Activated B cell treated with CpG ODN at 0.5 μM for 24 hours (primary cell): ENCODE measurements around the gene CCDC191. TPM values are rescaled to one million over a fixed set of nuclear protein-coding genes. Genes with fewer than 3 reads are reported as not detected.

Experiments
- ATAC-seq: fragments of 200-7000 bp; cut with Tn5 transposase; one replicate; pipeline ENCODE4 v1.10.0; 2021; ENCODE audit warnings: low read depth, mild to moderate bottlenecking, moderate library complexity
- CTCF ChIA-PET: fragments of 350-600 bp; sonication (Branson Sonifier 250); formaldehyde crosslinking; loops from one replicate; lab custom pipeline; 2021; ENCODE audit warnings: antibody characterized with exemption; lab: Charles Lee
- POLR2A ChIA-PET: fragments of 350-600 bp; sonication (Branson Sonifier 250); formaldehyde crosslinking; loops from one replicate; lab custom pipeline; 2021; ENCODE audit warnings: antibody characterized with exemption; lab: Charles Lee
- DNase-seq: peaks from one replicate; pipeline ENCODE4 v3.0.0; 2022
- H3K27ac Mint-ChIP-seq: one replicate; pipeline ENCODE4 v1.8.0; 2020; ENCODE audit warnings: mixed read lengths
- H3K27me3 Mint-ChIP-seq: one replicate; pipeline ENCODE4 v1.8.0; 2021; ENCODE audit warnings: mixed read lengths
- H3K36me3 Mint-ChIP-seq: one replicate; pipeline ENCODE4 v1.8.0; 2021; ENCODE audit warnings: low read depth, mixed read lengths
- H3K4me1 Mint-ChIP-seq: one replicate; pipeline ENCODE4 v1.8.0; 2021; ENCODE audit warnings: mixed read lengths
- H3K4me3 Mint-ChIP-seq: one replicate; pipeline ENCODE4 v1.8.0; 2020; ENCODE audit warnings: mild to moderate bottlenecking, mixed read lengths
- H3K9me3 Mint-ChIP-seq: one replicate; pipeline ENCODE4 v1.8.0; 2020; ENCODE audit warnings: mixed read lengths
- CTCF ChIP-seq: fragments of 200-600 bp; IDR thresholded peaks from one replicate; pipeline ENCODE4 v1.8.0; 2022; ENCODE audit warnings: antibody characterized with exemption, mild to moderate bottlenecking
- intact Hi-C: fragments of 100-400 bp; cut with micrococcal nuclease; formaldehyde crosslinking; loops from one replicate; pipeline ENCODE4 v1.15.1; 2024
- total RNA-seq: library from RNA; stranded (reverse); gene quantifications from 2 replicates; pipeline ENCODE4 v1.2.3, GENCODE V29; 2022

CCDC191 gene
- total RNA-seq, 1 donor from 2014 or later: 17.2 TPM

- ATAC-seq: peak; percentile 83
- Mint-ChIP-seq H3K27me3 (no peaks in the 10 kb centered on the region), H3K4me1 (peaks cover 18% of the 10 kb centered on the region), H3K4me3 (peak within 1 kb of the TSS; percentile 86), H3K36me3 (peaks cover 10% of the 10 kb centered on the region), H3K9me3 (peaks cover 2% of the 10 kb centered on the region), H3K27ac (peak within 1 kb of the TSS; percentile 84)
- POLR2A ChIA-PET: interaction anchor here (1.0 kb wide), 1 partner anchor 109 kb away, joined by 4 read pairs; the partner anchor contains the start of genes CCDC191 and QTRT2
- CTCF ChIA-PET: no interaction called here
- DNase-seq: peak; percentile 87
- no peak for TF ChIP-seq CTCF
- intact Hi-C loops: loop anchor here (1.0 to 2.0 kb wide), 5 partner anchors 37 to 251 kb away; partner anchors contain the start of genes CCDC191, NAA50, QTRT2 and USF3
These were observed 108.8 kb downstream of the CCDC191 start, which contains the start of gene ZDHHC23 for GRCh38 chr3:113947372-113948014. ZDHHC23 (plus strand) TSS chr3:113948013; CDS start chr3:113948803, 790 bp downstream.

- peak overlapping the region; percentile 84 for H3K27ac Mint-ChIP-seq
- H3K4me1 Mint-ChIP-seq: peaks cover 18% of the 10 kb centered on the region
- CTCF ChIA-PET: no interaction called here
- ATAC-seq (no peak), DNase-seq (no peak)
- intact Hi-C loops: loop anchor here (1.0 kb wide), 1 partner anchor 251 kb away; the partner anchor contains the start of gene USF3
- no peak for TF ChIP-seq CTCF
- peak overlapping the region; percentile 86 for H3K4me3 Mint-ChIP-seq
- no peaks in the 10 kb centered on the region for H3K9me3 Mint-ChIP-seq
- POLR2A ChIA-PET: interaction anchor here (1.0 kb wide), 1 partner anchor 109 kb away, joined by 4 read pairs; the partner anchor contains the start of genes CCDC191 and QTRT2
- no peaks in the 10 kb centered on the region for H3K27me3 Mint-ChIP-seq
- H3K36me3 Mint-ChIP-seq: peaks cover 4% of the 10 kb centered on the region
These were observed 109.5 kb downstream of the CCDC191 start for GRCh38 chr3:113946831-113947230.

- POLR2A ChIA-PET: no interaction called here
- Mint-ChIP-seq H3K27me3 (no peaks in the 10 kb centered on the region), H3K4me3 (no peak overlapping the region), H3K27ac (no peak overlapping the region), H3K9me3 (peaks cover 14% of the 10 kb centered on the region), H3K4me1 (peaks cover 8% of the 10 kb centered on the region), H3K36me3 (peaks cover 19% of the 10 kb centered on the region)
- no peak for TF ChIP-seq CTCF
- intact Hi-C loops: no loop called here
- CTCF ChIA-PET: interaction anchor here (1.5 kb wide), 1 partner anchor 191 kb away, joined by 4 read pairs; no protein-coding TSS in a partner anchor
- DNase-seq: no peak
- no peak for ATAC-seq
These were observed 128.8 kb downstream of the CCDC191 start for GRCh38 chr3:113927556-113927955.

GRCh38 chr3:113914646-113915045 is 141.7 kb downstream of the CCDC191 start:
- Mint-ChIP-seq H3K27me3 (no peaks in the 10 kb centered on the region), H3K9me3 (no peaks in the 10 kb centered on the region), H3K27ac (no peak overlapping the region), H3K4me1 (peaks cover 6% of the 10 kb centered on the region), H3K4me3 (no peak overlapping the region), H3K36me3 (no peaks in the 10 kb centered on the region)
- ChIA-PET CTCF (interaction anchor here (0.5 to 4.2 kb wide), 6 partner anchors 71 to 446 kb away, joined by 3 to 38 read pairs (median 4); no protein-coding TSS in a partner anchor), POLR2A (no interaction called here)
- ATAC-seq (no peak), DNase-seq (no peak)
- intact Hi-C loops: no loop called here
- TF ChIP-seq CTCF: no peak

Other genes with a start within 250 kb of the CCDC191 start
- gene GRAMD1C, start 217.7 kb downstream of the CCDC191 start, total RNA-seq: 11.4 and 12.2 TPM in 2 replicates
- 22.7 and 27.4 TPM in 2 replicates for gene ZDHHC23, start 108.5 kb downstream of the CCDC191 start, total RNA-seq
- 63.1 and 75.5 TPM in 2 replicates for gene QTRT2, start 211 bp upstream of the CCDC191 start, total RNA-seq
- not detected in 2 replicates for gene DRD3, start 122.5 kb upstream of the CCDC191 start, total RNA-seq
- 0.53 and 0.66 TPM in 2 replicates for gene ZNF80, start 181.1 kb upstream of the CCDC191 start, total RNA-seq
- gene TIGIT, start 237.5 kb upstream of the CCDC191 start, total RNA-seq: 3.3 and 6.8 TPM in 2 replicates